DMS 273 (cell line): ENCODE results near the gene ADCK1.
"Not testable (repeated sequence)": the region's sequence is repeated elsewhere in the genome, so short reads cannot be mapped to it uniquely, and the experiment has no call there.

Experiments
- DNase-seq: peaks from one replicate; lab custom pipeline; 2025; ENCODE audit not compliant: unreplicated experiment; lab: John Stamatoyannopoulos, UW

Gene ADCK1

GRCh38 chr14:77799863-77800730 is at the start of gene ADCK1:
ADCK1 (plus strand) TSS chr14:77800109; CDS start chr14:77818979, 18,870 bp downstream.
- DNase-seq: peak; percentile 94

DNA sequence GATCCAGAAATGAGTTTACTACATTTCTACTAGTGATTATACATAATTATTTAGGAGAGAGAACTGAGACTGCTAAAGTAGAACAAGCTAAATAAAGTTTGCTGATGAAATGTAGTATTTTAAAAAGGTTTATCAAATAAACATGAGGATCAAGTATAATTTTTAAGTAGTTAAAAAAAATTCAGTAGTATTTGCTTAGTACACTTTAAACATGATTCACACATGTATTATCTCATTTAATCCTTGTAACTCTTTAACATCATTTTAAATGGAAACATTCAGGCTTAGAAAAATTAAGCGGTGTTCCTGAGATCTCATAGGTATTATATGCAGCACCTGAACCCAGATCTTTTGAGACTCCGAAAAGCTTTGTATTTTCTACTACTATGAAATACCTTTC is 47.6 kb upstream of the ADCK1 start:
- DNase-seq: no peak

- DNase-seq: no peak
Observed at GRCh38 chr14:77752799-77753516, 47.0 kb upstream of the ADCK1 start.

GRCh38 chr14:77760381-77761204 is 39.3 kb upstream of the ADCK1 start, which contains the start of gene SNW1:
SNW1 (minus strand) TSS chr14:77761156; CDS start chr14:77761127, 29 bp downstream.
- DNase-seq: peak; percentile 98

DNA sequence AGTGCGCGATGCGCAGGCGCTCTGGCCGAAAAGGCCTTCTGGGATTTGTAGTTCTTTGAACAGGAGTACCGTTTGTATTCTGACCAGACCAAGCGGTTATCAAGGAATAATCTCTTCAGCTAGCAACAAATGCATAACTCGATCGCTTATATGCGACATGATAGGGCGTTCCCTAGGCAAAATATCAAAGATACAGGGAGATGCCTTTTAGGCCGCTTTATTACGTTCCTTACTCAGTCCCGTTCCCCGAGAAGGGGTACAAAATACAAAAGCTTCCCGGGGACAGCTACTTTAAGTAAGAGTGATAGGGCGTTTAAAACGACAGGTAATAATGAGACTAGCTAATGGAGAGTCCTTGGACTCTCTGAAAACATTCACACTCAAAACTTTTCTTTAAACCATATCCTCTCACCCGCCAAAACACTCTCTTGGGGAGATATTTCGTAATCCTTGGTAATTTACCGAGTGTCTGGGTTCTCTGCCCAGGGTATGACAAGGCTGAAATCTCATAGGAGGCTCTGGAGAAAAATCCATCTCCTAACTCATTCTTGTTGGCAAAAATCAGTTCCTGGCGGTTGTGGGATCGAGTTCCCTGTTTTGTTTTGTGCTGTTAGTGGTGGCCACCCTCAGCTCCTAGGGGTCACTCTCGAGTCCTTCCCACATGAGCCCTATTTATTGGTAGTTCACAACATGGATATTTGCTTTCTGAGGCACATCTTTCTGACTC is 38.5 kb upstream of the ADCK1 start:
- DNase-seq: peak; percentile 58

GRCh38 chr14:77763316-77763715 is 36.6 kb upstream of the ADCK1 start:
- no peak for DNase-seq

- DNase-seq: no peak
Observed at GRCh38 chr14:77763978-77764377, 35.9 kb upstream of the ADCK1 start.

DNA sequence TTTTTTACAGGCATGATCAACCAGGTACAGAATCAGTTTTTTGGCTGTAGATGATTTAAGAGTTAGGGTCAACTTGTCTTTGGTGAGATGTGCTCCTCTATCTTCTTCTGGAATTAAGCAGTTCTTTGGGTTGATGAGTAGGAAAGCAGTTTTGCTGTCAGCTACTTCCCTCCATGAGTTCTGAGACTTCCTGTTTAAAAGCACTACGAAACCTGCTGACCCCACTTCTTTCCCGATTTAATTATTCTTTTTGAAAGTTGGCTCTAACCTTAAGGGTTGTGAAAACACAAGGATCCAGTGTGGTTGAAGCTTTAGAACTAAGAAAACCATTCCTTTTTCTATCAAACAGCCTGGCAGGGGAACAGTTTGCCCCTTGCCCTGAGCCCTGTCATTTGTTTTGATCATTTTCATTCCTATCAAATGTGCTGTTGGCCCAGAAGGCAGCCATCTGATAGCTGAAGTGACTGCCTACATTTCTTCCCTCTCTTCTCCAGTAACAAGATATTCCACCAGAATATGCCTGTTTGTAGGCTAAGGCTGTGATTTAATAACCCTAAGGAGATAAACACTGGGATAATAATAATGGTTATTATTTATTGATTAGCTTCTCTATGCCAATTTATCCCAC is 31.4 kb upstream of the ADCK1 start:
- not testable (repeated sequence) for DNase-seq

GRCh38 chr14:77773966-77774365 is 25.9 kb upstream of the ADCK1 start:
- DNase-seq: not testable (repeated sequence)

GRCh38 chr14:77782202-77782601 is 17.7 kb upstream of the ADCK1 start:
- DNase-seq: no peak

GRCh38 chr14:77786148-77786547 is 13.8 kb upstream of the ADCK1 start:
- no peak for DNase-seq

DNA sequence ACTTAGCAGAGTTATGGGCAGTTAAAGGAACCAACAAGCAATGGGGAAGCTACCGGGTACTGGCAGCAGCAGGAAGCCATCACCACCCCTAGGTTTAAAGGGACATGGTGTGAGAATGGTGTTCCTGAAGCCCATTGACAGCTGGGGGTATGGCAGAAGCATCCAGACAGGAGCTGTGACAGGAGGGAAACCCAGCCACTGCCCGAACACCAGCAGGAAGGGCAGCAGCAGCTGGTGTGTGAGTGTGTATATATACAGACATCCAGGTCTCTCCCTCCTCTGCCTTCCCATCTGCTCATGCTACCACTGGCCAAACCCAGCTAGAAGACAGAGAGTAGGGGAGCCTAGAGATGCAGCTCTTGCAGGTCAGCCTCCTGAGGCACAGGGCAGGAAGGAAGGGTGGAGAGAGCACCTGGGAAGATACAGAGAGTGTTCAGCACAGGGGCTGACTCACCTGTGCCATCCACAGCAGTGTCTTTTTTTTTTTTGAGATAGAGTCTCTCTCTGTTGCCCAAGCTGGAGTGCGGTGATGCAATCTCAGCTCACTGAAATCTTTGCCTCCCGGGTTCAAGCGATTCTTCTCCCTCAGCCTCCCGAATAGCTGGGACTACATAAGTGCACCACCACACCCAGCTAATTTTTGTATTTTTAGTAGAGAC is 9.2 kb upstream of the ADCK1 start:
- peak; percentile 96 for DNase-seq

DNA sequence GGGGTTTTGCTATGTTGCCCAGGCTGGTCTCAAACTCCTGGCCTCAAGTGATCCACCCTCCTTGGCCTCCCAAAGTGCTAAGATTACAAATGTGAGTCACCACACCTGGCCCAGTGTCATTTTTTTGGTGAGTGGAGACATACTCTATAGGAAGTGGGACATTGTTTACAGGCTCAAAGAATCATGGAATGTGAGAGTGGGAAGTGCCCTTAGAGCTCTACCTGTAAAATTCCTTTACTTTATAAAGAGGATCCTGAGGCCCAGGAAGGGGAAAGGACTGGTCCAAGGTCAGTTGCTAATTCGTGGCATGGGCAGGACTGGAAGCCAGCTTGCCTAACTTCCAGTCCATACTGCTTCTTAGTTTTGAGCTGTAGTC is 8.7 kb upstream of the ADCK1 start:
- DNase-seq: no peak

GRCh38 chr14:77793255-77793654 is 6.7 kb upstream of the ADCK1 start:
- not testable (repeated sequence) for DNase-seq

- no peak for DNase-seq
Observed at GRCh38 chr14:77794357-77794756, 5.6 kb upstream of the ADCK1 start.

GRCh38 chr14:77799456-77799855 is 453 bp upstream of the ADCK1 start:
- not testable (repeated sequence) for DNase-seq

- no peak for DNase-seq
Observed at GRCh38 chr14:77800814-77801213, 905 bp downstream of the ADCK1 start.

DNA sequence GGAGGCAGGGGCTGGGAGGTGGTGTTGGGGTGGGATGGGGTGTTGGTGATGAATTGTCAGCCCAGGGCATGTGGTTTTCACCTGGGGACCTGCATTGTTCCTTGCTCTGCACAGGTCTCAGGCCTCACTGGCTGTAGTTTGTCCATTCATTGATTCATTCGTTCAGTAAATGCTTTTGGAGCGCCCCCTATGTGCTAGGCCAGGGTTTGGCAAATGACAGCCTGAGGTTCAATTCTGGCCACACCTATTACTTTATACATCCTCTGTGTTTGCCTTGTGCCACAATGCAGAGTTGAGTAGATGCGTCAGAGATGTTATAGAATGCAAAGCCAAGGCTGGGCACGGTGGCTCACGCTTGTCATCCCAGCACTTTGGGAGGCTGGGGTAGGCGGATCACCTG is 4.7 kb downstream of the ADCK1 start:
- peak; percentile 53 for DNase-seq

- DNase-seq: no peak
Observed at GRCh38 chr14:77805706-77806105, 5.8 kb downstream of the ADCK1 start.

DNA sequence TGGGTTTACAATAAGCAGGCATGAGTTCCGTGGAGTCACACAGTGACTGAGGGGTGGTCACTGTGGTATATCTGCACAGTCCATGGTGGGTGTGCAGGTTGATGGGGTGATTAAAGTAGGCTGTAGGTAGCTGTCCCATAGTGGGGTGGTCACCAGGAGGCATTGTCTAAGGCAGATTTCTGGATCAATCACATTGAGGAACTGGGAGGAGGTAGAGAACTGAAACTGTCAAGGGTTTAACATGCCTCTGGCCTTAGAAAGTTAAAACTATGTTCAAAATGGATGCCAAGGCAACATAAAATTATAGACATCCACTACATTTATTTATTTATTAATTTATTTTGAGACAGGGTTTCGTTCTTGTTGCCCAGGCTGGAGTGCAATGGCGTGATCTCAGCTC is 8.3 kb downstream of the ADCK1 start:
- no peak for DNase-seq
